Measurements from ENCODE around the gene THAP3. TPM values are rescaled to one million over a fixed set of nuclear protein-coding genes. Genes with fewer than 3 reads are reported as not detected.

The THAP3 gene
- total and polyA plus RNA-seq, 9 of the 15 experiments (the other 6 are each of a cell fraction or from before 2014, with no cell fraction given) = 1.9 to 31.2 (median 18.2) TPM

DNA sequence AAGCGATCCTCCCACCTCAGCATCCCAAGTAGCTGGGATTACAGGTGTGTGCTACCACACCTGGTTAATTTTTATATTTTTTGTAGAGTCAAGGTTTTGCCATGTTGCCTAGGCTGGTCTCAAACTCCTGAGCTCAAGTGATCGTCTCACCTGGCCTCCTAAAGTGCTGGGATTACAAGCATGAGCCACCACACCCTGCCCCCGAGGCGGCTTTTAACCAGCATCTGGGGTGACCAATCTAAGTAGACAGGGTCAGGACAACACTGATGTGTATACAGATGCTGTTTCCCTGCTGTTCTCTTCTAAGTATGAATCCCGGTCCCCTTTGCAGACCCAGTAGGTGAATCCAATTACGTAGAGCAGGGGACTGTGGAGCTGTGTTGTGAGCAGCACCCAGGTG lies 23.9 kb downstream of the THAP3 start:
- intact Hi-C loops (cut with micrococcal nuclease) (no loop called here), in situ Hi-C loops (cut with MboI) (no loop called here)
- Histone ChIP-seq H3K4me3 (no peak overlapping the region), H2AFZ (ENCODE audit: low read depth, low read length) (no peak overlapping the region), H3K4me2 (ENCODE audit: insufficient read depth, low read length) (no peak overlapping the region), H3K9me3 (replicated peaks; ENCODE audit: control insufficient read depth, insufficient read depth, low read depth, low read length) (no peaks in the 10 kb centered on the region), H3K27ac (ENCODE audit: extremely low read depth, low read depth, low read length) (no peak overlapping the region), H3K36me3 (ENCODE audit: control insufficient read depth, insufficient read depth, low read length) (peaks cover 80% of the 10 kb centered on the region), H3K79me2 (ENCODE audit: control insufficient read depth, insufficient read depth, low read length) (no peaks in the 10 kb centered on the region), H4K20me1 (replicated peaks; ENCODE audit: control insufficient read depth, insufficient read depth, low read length) (0 out of 2 replicates have a peak, but pooled peaks cover 4% of the 10 kb centered on the region), H3K27me3 (ENCODE audit: control insufficient read depth in 2 of 2, insufficient read depth in 2 of 2, low read length in 2 of 2) (no peaks in the 10 kb centered on the region), H3K9ac (ENCODE audit: insufficient read depth in 1 of 2, low read depth in 2 of 2, low read length in 2 of 2) (no peak overlapping the region), H3K9me1 (ENCODE audit: control insufficient read depth, insufficient read depth, low read length) (peaks cover 2% of the 10 kb centered on the region), H3K4me1 (replicated peaks in 1 of 2; ENCODE audit: control insufficient read depth in 2 of 2, insufficient read depth in 2 of 2, low read length in 2 of 2) (no peaks in the 10 kb centered on the region; a peak in 1 of 5 replicates)
- ATAC-seq (no peak), FAIRE-seq (no peak), DNase-seq (ENCODE audit: extremely low read depth in 1 of 4, low spot score in 3 of 4) (no peak)
- ChIA-PET CTCF (ENCODE audit: low intra/inter-chr PET ratio) (no interaction called here), POLR2A (no interaction called here)
- WGBS (ENCODE audit: insufficient coverage, low coverage, missing lambda C conversion rate) = 86% methylated on average over 6 of the region's 6 CpGs
- TF ChIP-seq ZNF830 (CRISPR knock-in tag; IDR thresholded peaks at IDR 0.05) (no peak), ZNF165 (CRISPR knock-in tag; IDR thresholded peaks at IDR 0.05; ENCODE audit: borderline replicate concordance) (no peak), KAT2B (IDR thresholded peaks at IDR 0.05; ENCODE audit: low read depth, low read length) (no peak), ZNF77 (CRISPR knock-in tag; IDR thresholded peaks at IDR 0.05) (no peak), CHD1 (IDR thresholded peaks at IDR 0.05; ENCODE audit: low read length) (no peak), ZNF274 (IDR thresholded peaks at IDR 0.05; ENCODE audit: borderline replicate concordance, low read depth, low read length) (no peak)
- TF ChIP-seq, protein P1, sequence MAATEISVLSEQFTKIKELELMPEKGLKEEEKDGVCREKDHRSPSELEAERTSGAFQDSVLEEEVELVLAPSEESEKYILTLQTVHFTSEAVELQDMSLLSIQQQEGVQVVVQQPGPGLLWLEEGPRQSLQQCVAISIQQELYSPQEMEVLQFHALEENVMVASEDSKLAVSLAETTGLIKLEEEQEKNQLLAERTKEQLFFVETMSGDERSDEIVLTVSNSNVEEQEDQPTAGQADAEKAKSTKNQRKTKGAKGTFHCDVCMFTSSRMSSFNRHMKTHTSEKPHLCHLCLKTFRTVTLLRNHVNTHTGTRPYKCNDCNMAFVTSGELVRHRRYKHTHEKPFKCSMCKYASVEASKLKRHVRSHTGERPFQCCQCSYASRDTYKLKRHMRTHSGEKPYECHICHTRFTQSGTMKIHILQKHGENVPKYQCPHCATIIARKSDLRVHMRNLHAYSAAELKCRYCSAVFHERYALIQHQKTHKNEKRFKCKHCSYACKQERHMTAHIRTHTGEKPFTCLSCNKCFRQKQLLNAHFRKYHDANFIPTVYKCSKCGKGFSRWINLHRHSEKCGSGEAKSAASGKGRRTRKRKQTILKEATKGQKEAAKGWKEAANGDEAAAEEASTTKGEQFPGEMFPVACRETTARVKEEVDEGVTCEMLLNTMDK (IDR thresholded peaks at IDR 0.05; ENCODE audit: borderline replicate concordance, insufficient read depth, low read depth, low read length, poor library complexity, severe bottlenecking) = no peak
- BruUV-seq (replicated peaks) = no TSS peak

All from K562 (cell line).